HG03342 (cell line): ENCODE measurements around the gene CST9L.
"Not testable (repeated sequence)": the region's sequence is repeated elsewhere in the genome, so short reads cannot be mapped to it uniquely, and the experiment has no call there.

Source experiments
- ATAC-seq: cut with Tn5 transposase; IDR thresholded peaks from one replicate; pipeline ENCODE4 v1.9.1; 2021; ENCODE audit warnings: mild to moderate bottlenecking, moderate library complexity; ENCODE audit not compliant: unreplicated experiment

CST9L gene

DNA sequence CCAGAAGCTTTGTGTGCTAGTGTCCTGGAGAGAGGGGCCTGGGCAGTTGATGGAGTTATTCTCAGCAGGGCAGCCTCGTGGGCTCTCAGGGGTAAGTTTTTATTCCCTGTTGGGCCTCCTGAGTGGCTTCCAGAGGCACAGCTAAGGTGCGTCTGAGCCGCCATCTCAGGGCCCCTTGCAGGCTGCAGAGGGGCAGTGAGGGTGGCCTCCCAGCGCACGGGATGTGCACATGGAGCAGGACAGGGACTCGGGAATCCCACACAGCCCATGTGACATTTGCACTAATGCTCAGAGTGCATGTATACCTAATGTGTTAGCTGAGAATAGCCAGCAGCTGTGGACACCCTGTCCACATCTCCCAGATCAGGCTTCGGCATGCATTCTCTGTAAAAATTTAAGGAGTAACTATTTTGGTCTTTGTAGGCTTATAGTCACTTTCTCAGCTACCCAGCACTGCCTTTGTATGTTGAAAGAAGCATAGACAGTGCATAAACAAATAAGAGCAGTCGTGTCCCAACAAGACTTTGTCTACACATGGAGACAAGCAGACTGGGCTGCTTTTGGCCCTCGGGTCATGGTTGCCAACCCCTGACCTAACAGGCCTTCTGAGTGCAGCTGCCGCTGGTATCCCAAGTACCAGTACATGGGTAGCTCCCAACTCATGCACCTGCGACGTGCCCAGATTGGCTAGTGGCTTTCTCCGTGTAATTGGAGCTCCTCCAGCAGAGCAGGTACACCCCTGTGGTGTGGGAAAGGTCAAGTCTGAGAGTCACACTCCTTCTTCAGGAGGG, 18.6 kb upstream of the CST9L start:
- no peak for ATAC-seq

DNA sequence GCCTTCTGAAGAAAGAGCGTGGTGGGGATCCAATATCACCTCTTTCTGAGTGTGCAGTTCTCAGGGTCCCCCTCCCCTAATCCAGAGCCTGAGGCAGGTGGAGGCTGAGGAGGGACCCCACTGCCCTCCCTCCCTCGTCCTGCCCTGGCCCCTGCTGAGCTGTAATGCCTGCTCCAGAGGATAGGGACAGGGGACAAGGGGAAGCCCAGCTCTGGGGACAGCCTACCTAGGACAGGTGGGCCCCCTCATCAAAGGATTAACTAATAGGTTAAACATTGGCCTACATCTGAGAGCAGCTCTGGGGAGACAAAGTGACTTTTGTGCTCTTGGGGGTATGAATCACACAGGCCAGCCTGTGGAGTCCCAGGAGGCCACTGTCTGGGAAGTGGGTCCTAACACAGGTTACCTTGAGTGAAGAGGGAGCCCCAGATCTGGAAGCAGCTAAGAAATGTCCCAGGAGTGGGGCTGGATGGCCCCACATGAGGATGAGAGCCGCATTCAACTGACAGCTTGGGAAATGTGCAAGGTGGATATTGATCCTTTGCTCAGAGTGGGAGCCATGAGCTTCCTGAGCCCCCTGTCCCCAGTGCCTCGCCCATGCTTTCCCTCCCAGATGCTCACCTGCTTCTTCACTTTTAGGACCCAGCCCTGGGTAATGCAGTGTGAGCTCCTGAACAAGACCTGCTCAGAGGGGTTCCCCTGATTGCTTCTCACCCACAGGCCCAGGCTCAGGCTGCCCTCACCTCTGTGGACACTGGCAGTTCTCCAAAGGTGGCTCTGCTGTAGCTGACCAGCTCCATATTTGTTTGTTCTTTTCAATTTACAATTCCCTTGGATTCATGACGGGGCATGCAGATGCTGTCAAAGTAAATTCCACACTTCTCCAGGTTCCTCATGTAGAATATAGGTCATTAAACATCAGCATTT, 17.8 kb upstream of the CST9L start:
- ATAC-seq: no peak

DNA sequence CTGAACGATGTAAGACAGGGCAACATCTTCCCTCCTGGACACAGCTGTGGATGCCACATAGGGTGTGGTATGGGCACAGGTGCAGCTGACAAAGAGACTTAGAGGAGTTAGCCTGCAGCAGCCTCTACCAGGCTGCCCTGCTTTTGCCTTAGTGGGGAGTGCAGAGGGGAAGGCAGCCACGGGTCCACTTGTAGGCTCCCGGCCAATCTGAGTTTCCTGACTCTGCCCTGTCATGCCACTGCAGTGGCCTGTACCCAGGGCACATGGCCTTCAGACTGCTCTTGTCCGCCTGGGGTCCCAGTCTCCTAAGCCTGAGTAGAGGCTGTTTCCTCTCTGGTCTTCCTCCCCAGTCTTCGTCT, 17.1 kb upstream of the CST9L start:
- ATAC-seq: no peak

DNA sequence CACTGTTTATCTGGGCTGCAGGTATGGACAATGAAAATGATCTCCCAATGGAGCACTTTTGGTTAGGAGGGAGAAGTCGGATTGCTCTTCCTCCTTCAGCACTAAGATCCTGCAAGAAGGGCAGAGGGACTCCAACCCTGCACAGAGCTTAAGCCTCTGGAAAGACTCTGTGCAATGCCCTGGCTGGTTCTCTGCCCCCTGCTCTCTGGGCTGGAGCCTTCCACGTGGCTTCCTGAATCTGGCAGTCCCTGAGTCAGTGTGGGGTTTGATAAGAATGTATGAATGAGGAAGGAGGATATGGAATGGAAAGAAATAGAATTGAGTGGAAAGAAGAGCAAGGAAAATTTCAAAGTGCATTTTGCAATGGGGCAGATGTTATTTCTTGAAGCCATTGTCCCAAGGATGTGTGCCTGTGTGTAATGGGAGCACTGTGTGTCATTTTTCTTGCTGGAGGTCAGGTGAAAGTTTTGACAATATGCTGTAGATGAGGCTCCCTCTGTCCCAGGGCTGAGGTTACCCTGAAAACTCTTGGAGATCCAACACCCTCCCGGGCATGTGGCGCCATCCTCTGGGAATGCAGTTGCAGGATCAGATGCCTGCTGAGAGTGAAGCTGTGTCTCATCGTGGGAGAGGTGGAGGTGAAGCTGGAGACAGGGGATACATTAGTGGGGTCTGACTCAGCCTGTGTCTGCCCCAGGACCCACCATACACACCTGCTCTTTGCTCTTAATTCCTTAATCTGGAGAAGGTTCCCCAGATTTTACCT, 16.3 kb upstream of the CST9L start:
- no peak for ATAC-seq

DNA sequence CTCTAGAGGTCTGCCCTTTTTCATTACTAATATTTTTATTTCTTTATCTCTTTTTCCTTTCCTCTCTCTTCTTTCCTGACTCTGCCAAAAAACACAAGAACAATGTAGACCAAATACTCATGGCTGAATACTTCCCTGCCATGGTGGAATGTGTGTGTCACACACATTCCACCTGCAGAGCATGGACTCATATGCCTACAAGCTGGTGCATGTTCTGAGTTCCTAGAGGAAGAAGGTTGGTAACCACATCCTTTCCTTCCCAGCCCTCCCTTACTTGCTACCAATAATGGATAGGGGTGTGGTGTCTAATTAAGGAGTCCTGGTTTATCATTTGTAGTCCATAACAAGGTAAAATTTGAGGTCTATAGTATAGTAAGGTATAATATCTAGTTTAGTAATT, 15.2 kb upstream of the CST9L start:
- no peak for ATAC-seq

DNA sequence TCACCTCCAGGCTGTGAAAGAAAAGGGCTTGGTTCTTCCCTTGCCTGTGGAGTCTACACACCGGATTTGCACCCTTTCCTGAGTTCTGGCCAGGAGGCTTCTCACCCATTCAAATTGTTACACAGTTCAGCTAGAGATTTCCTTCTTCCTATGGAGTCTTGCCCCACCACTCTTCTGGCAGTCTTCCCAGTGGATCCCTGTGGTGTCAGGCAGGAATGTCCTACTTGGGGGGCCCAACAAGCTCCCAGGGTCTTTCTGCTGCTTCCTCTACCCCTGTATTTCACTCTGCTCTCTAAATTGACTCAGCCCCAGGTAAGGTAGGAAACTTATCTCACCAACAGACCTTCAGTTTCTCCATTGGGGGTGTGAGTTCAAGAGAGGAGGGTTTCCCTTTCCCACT, 14.0 kb upstream of the CST9L start:
- no peak for ATAC-seq

DNA sequence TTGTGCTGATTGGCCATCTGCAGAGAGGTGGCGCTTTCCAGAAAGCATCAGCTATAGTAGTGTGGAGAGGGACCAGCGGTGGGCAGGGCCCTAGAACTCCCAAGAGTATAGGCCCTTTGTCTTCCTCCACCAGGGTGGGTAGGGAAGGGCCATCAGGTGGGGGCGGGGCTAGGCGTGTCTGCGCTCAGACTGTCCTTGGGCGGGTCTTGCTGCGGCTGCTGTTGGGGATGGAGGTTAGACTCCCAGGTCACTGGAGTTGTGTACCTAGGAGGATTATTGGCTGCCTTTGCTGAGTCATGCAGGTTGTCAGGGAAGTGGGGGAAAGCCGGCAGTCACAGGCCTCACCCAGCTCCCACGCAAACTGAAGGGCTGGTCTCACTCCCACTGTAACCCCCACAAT, 13.5 kb upstream of the CST9L start:
- not testable (repeated sequence) for ATAC-seq

DNA sequence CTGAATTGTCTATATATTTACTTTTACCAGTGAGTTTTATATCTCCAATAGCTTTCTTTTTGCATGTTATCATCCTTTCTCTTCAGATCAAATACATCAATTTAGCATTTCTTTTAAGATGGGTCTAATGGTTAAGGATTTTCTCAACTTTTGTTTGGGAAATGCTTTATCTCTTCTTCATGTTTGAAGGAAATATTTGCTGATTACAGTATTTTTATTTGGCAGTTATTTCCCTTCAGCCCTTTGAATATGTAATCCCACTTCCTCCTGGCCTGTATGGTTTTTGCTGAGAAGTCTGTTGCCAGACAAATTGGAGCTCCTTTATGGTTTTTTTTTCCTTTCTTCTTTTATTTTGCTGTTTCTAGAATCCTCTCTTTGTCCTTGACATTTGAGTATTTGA, 6.7 kb upstream of the CST9L start:
- ATAC-seq: no peak

DNA sequence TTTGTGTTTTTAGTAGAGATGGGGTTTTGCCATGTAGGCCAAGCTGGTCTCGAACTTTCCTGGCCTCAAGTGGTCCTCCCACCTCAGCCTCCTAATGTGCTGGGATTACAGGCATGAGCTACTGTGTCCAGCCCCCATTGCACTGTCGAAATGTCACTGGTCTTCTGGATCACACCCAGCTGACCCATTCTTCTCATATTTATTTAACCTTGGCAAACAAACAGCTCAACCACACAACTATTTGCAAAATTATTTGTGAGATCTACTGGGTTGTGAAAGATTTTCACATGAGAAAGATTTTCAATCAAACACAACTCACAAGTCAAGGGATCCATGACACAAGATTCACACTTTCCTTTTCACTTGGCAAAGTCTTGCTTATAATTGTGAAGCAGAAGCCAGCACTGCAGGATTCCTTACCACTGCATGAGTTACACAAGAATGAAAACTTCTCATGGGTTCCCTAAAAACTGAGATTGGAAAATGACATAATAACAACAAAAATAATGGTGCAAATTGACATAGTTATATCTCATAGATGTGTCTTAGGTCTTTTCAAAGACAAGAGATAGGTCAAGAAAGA, 2.0 kb upstream of the CST9L start:
- no peak for ATAC-seq

DNA sequence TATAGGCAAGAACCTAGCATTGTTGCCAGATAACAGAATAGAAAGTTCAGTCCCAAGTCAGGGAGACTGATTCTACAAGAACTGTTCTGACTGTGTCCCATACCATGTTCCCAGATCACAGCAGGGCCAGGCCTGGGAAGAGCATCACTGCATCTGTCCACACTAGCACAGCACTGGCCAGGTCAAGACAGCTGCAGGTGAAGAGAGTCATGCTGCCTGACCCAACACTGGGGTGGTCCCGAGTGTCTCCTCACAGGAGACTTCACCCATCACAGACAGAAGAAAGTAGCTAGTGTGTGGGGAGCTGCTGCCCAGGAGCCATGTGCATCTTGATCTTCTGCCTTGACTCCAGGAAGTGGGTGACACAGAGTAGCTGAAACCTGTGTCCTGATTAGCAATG, 1.3 kb upstream of the CST9L start:
- no peak for ATAC-seq

DNA sequence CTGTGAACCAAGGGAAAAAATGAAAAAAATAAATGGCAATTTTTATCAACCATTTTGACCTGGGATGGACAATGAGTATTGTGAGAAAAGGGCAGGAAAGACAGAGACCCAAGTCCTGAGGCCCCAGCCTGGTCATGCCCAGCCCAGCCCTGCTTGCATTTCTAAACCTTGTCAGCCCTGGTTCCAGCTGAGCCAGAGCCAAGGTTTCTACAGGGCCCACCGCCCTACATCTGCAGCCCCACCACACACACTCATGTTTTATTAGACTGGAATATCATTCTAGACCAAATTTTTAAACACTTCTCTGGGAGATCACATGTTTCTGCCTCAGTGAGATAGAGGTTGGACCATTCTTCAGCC, 667 bp upstream of the CST9L start:
- ATAC-seq: no peak

DNA sequence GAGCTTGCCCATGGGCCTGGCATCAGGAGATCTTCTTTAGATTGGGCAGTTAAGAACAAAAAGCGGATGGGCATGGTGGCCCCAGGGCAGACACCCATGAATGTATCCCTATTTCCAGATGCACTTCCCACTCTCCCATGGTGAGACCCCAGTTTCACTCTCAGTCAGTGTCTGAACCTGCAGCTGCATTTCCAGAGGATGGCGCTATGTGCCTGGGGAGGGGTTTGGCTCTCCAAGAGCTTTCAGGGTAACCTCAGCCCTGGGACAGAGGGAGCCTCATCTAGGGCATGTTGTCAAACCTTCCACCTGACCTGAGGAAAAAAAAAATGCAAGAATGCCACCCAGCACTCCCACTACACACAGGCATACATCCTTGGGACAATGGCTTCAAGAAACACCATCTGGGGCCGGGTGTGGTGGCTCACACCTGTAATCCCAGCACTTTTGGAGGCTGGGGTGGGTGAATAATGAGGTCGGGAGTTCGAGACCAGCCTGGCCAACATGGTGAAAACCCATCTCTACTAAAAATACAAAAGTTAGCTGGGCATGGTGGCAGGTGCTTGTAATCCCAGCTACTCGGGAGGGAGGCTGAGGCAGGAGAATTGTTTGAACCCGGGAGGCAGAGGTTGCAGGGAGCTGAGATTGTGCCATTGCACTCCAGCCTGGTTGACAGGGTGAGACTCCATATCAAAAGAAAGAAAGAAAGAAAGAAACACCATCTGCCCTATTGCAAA, 1.9 kb downstream of the CST9L start:
- no peak for ATAC-seq

DNA sequence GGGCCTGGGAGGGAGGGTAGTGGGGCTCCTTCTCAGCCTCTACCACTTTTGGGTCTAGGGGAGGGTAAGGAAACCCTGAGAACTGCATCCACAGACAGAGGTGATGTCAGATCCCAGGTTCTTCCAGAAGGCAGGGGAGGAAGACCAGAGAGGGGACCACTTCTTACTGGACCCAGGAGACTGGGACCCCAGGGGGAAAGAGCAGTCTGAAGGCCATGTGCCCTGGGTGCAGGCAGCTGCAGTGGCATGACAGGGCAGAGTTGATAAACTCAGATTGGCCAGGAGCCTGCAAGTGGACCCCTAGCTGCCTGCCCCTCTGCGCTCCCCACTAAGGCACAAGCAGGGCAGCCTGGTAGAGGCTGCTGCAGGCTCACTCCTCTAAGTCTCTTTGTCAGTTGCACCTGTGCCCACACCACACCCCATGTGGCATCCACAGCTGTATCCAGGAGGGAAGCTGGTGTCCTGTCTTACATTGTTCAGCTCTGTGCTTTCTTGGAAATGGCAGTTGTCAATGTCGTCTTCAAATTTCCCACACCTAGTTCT, 2.7 kb downstream of the CST9L start:
- no peak for ATAC-seq

DNA sequence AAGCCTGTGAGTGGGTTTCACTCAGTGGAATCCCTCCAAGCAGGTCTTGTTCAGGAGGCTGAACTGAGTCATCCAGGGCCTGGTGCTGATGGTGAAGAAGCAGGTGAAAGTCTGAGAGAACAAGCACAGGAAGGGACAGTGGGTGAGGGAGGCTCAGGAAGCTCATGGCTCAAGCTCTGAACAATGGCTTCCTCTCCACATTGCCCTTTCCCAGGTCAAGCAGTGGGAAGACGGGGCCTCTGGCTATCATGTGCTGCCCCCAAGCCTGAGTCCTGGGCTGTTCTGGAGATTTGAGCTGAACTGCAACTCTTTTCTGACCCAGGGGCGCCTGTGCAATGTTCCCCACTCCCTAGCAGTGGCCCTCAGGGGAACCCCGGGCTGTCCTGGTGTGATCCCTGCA, 3.4 kb downstream of the CST9L start:
- ATAC-seq: no peak

DNA sequence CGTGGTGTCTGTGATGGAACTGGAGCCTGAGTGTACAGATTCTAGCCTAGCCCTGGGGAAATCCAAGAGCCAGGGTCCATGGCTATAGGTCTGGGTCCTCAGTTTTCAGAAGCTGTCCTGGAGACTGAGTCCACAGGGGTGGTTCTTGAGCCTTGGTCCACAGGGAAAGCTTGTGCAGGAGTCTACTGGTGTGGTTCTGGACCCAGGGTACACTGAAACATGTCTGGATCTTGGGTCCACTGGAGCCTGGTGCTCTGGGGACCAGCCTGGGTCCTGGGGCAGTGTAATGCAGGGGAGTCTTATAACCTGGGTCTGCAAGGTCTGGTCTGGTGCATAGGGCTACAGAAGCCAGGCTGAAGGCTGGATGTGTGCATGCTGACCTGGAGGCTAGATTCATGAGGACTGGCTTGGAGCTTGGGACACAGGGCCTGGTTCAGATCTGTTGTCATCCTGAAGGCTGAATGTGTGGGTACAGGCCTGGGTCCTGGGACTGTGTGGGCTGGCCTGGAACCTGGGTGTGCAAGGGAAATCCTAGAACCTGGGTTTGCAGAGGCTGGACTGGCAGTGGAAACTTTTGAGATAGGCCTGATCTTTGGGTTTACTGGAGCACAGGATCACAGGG, 5.5 kb downstream of the CST9L start:
- no peak for ATAC-seq

DNA sequence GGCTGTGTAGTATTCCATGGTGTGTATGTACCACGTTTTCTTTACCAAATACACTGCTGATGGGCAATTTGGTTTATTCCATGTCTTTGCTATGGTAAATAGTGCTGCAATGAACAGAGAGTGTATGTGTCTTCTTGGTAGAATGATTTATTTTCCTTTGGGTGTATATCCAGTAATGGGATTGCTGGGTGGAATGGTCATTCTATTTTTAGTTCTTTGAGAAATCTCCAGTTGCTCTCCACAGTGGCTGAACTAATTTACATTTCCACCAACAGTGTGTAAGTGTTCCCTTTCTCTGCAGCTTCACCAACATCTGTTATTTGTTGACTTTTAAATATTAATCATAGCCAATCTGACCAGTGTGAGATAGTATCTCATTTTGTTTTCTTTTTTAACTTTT, 13.9 kb downstream of the CST9L start:
- no peak for ATAC-seq

DNA sequence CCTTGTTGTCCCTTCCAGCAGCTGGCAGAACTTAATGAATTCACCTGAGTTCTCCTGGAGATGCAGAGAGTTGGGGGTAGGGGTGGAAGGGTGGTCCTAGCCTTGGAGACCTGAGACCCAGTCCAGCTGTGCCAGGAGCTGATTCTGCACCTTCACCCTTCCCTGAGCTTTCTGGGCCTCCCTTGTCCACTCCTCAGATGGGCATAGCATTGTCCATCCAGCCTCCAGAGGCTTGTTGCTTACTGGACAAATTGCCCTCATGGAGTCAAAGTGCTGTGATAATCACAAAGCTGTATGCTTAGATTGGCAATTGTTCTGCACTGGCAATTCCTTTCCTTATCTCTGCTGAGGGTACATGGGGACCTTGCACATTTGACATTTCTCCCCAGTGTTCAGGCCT, 16.5 kb downstream of the CST9L start:
- ATAC-seq: no peak

DNA sequence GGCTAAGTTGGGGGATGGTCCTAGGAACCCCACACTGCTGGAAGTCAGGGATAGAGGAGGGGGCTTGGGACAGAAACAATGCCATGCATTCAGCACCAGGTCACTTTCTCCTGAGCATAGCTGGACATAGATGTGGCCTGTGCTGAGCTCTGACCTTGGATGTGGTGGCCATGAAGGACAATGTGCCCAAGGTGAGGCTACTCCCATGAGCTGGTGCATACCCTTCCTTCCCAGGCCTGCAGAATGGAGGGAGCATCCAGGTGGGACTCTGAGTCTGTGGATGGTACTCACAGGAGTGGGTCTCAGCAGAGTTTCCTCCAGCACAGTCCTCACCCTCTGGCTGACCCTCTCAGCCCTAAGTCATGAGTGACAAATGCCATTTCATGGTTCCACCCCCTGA, 16.9 kb downstream of the CST9L start:
- no peak for ATAC-seq

DNA sequence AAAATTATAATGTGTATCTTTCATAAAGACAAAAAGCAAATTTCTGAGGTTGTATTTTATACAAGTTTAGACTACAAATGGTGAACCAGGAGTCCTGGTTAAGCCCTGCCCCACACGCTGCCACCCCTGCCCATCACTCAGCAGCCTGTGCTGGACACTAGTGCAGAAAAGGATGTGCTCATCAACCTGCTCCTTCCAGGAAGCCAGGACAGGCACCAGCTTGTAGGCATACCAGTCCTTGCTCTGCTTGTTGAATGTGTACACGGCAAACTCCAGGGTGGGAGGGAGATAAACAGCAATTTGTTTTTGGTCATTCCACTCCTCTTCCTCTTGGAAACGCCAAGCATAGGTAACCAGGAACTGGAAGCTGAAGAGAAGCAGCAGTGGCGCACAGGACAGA, 18.1 kb downstream of the CST9L start:
- no peak for ATAC-seq

DNA sequence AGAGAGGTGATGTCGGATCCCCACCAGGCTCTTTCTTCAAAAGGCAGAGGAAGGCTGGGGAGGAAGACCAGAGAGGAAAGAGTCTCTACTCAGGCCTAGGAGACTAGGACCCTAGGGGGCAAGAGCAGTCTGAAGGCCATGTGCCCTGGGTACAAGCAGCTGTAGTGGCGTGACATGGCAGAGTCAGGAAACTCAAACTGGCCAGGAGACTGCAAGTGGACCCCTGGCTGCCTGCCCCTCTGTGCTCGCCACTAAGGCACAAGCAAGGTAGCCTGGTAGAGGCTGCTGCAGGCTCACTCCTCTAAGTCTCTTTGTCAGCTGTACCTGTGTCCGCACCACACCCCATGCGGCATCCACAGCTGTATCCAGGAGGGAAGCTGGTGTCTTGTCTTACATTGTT, 19.9 kb downstream of the CST9L start:
- no peak for ATAC-seq
